Lower leg skin (tissue), 3 donors: ENCODE measurements around the gene DCLK3.

Experiments
- CTCF ChIP-seq, 3 donors: fragments of 450-650 bp; IDR thresholded peaks; one replicate each; pipeline ENCODE4 v1.5.1; 2016; ENCODE audit warnings: antibody characterized with exemption in 3 of 3, mild to moderate bottlenecking in 3 of 3, moderate library complexity in 2 of 3
- POLR2A ChIP-seq, 2 donors: fragments of 450-650 bp; IDR thresholded peaks; one replicate each; pipeline ENCODE4 v1.6.1; 2016 to 2017; ENCODE audit warnings: antibody characterized with exemption in 2 of 2, mild to moderate bottlenecking in 1 of 2, moderate library complexity in 1 of 2

DNA sequence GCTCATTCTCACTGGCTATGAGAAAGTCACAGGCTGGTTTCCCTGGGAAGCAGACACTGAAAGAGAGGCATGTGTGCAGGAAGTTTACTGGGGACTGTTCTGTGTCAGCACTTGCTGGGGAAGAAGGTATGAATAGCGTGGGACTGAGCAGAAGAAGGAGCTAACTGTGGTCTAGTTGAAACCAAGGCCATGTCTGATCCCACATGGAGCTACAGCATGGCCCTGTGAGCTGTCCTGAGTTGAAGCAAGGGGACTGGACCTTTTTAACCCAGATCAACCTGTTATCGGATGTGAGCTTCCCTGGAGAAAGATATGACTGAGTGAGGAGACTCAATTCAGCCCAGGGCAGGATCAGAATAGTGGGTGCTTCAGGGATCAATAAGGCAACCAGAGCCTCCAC, 53.7 kb downstream of the DCLK3 start:
- TF ChIP-seq CTCF (IDR thresholded peaks at IDR 0.05): no peak
- no peak for TF ChIP-seq POLR2A (IDR thresholded peaks at IDR 0.05)
